CD4-positive, alpha-beta T cell treated with Interleukin-17A for 1 hour (primary cell): ENCODE data around the gene CFAP97D2.

ENCODE experiments used
- DNase-seq: peaks from one replicate; pipeline ENCODE4 v3.0.0-alpha.2; 2020

Gene CFAP97D2

GRCh38 chr13:114200399-114200911 lies 21.4 kb downstream of the CFAP97D2 start:
- DNase-seq, result no peak

- no peak for DNase-seq
Observed at GRCh38 chr13:114202581-114202980, 23.5 kb downstream of the CFAP97D2 start.

- peak; percentile 44 for DNase-seq
Observed at GRCh38 chr13:114203536-114203935, 24.5 kb downstream of the CFAP97D2 start.

GRCh38 chr13:114204894-114205293 lies 25.8 kb downstream of the CFAP97D2 start:
- DNase-seq, result peak; percentile 32

GRCh38 chr13:114208134-114208533 lies 29.1 kb downstream of the CFAP97D2 start:
- no peak for DNase-seq

GRCh38 chr13:114211446-114212157 lies 32.5 kb downstream of the CFAP97D2 start:
- DNase-seq, result no peak

GRCh38 chr13:114212158-114212495 lies 33.1 kb downstream of the CFAP97D2 start:
- DNase-seq, result no peak

GRCh38 chr13:114213980-114214379 lies 34.9 kb downstream of the CFAP97D2 start:
- DNase-seq, result no peak

GRCh38 chr13:114219392-114219791 lies 40.3 kb downstream of the CFAP97D2 start:
- no peak for DNase-seq

GRCh38 chr13:114222461-114222968 lies 43.5 kb downstream of the CFAP97D2 start:
- no peak for DNase-seq

- DNase-seq, result no peak
Observed at GRCh38 chr13:114224201-114224600, 45.1 kb downstream of the CFAP97D2 start.

- DNase-seq, result no peak
Observed at GRCh38 chr13:114225610-114226009, 46.6 kb downstream of the CFAP97D2 start.

- peak; percentile 24 for DNase-seq
Observed at GRCh38 chr13:114226088-114226487, 47.0 kb downstream of the CFAP97D2 start.

GRCh38 chr13:114226699-114227323 lies 47.8 kb downstream of the CFAP97D2 start:
- DNase-seq, result peak; percentile 89

GRCh38 chr13:114227528-114227927 lies 48.5 kb downstream of the CFAP97D2 start:
- no peak for DNase-seq

- no peak for DNase-seq
Observed at GRCh38 chr13:114228176-114228575, 49.1 kb downstream of the CFAP97D2 start.

GRCh38 chr13:114229506-114229905 lies 50.4 kb downstream of the CFAP97D2 start:
- DNase-seq, result no peak

GRCh38 chr13:114230117-114230516 lies 51.1 kb downstream of the CFAP97D2 start:
- no peak for DNase-seq

- no peak for DNase-seq
Observed at GRCh38 chr13:114230575-114230974, 51.5 kb downstream of the CFAP97D2 start.

GRCh38 chr13:114231886-114232285 lies 52.8 kb downstream of the CFAP97D2 start:
- no peak for DNase-seq

GRCh38 chr13:114234266-114234644 lies 55.2 kb downstream of the CFAP97D2 start:
- DNase-seq, result no peak

GRCh38 chr13:114234645-114235421 lies 55.8 kb downstream of the CFAP97D2 start, which contains the start of gene CDC16:
TSS of gene CDC16 (plus strand) at chr13:114234897. CDS start at chr13:114235085, 188 bp downstream.
- peak; percentile 81 for DNase-seq

- DNase-seq, result no peak
Observed at GRCh38 chr13:114235697-114236096, 56.6 kb downstream of the CFAP97D2 start.
